ENCODE data around the gene THSD8. TPM values are rescaled to one million over a fixed set of nuclear protein-coding genes. Genes with fewer than 3 reads are reported as not detected.

The THSD8 gene
- 1 to 10 TPM in 5 of 6 donors, not detected in 1; 2.0 to 6.6 (median 5.2) TPM for polyA plus RNA-seq (ENCODE audit: low read depth in 6 of 6)

DNA sequence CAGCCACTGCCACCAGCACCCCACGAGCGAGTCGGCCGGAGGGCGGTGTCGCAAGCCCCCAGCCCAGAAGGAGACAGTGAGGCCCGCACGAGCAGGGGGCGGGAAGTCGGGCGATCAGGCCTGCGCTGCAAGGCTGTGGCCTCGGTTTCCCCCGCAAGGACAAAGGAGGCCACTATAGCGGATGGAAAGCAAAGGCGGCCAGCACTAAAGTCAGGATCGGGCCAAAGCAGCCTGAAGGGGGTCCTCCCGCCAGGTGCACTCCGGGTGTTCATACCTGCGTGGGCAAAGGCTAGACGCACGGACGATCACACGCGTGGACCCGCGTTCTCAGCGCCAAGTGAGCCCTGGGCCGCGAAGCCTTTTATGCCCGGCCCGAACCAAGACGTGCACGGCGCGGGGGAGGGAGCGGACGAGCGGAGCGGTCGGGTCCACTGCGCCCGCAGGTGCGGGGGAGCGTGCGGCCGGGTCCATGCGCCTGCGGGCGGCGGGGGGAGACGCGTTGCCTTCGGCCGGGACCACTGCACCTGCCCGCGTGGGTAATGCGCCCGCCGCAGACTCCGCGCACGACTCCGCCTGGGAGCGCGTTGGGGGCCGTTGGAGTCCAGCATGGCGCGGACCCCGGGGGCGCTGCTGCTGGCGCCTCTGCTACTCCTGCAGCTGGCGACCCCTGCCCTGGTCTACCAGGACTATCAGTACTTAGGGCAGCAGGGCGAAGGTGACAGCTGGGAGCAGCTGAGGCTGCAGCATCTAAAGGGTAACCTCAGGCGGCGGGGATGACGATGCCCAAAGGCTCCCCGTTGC, at the start of gene THSD8, which contains the start of gene PRDX2:
TSS of gene THSD8 (plus strand) at position 604 of the 801 bp plus-strand sequence. CDS start at position 607, 3 bp downstream.
TSS of gene PRDX2 (minus strand) at position 335 of the 801 bp plus-strand sequence. CDS start 539 bp downstream, outside the sequence.
- Mint-ChIP-seq H3K9me3 (no peaks in the 10 kb centered on the region), H3K27me3 (peaks cover 0 to 7% (median 0%) of the 10 kb centered on the region in 3 donors), H3K27ac (peak within 1 kb of the TSS in 4 of 6 donors; percentile 7 to 83 (median 57)), H3K4me3 (peak within 1 kb of the TSS; percentile 79 to 94 (median 89)), H3K36me3 (no peaks in the 10 kb centered on the region), H3K4me1 (peaks cover 22 to 34% (median 24%) of the 10 kb centered on the region in 3 donors)
- peak; percentile 65 to 67 for ATAC-seq (ENCODE audit: low read depth in 2 of 2)
- DNase-seq = peak; percentile 63

DNA sequence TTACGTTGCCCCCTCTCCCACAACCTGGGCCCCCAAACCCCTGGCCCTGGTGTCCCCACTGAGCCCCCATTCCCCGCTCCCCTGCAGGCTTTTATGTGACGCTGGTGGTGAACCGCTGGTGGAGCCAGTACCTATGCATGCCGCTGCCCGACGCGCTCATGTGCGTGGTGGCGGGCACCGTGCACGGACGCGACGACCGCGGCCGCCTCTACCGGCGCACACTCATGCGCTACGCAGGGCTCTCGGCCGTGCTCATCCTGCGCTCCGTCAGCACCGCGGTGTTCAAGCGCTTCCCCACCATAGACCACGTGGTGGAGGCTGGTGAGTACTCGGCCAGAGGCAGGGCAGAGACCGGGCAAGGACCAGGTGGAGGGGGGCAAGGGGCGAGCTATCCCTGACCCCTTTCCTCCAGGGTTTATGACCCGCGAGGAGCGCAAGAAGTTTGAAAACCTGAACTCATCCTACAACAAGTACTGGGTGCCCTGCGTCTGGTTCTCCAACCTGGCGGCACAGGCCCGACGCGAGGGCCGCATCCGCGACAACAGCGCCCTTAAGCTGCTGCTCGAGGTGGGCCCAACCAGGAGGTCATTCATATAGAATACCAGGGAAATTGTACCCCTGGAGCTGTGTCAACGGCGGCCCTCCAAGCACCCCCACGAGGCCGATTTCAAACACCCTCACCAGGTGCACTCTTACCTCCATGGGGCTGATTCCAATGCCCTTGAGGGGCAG, 47.2 kb upstream of the THSD8 start:
- no peak for ATAC-seq (ENCODE audit: low read depth in 2 of 2)
- Mint-ChIP-seq H3K27me3 (peaks cover 3 to 63% (median 48%) of the 10 kb centered on the region in 3 donors), H3K27ac (no peak overlapping the region), H3K4me3 (no peak overlapping the region), H3K36me3 (no peaks in the 10 kb centered on the region), H3K4me1 (peaks cover 5 to 9% (median 7%) of the 10 kb centered on the region in 3 donors), H3K9me3 (no peaks in the 10 kb centered on the region)
- no peak for DNase-seq

DNA sequence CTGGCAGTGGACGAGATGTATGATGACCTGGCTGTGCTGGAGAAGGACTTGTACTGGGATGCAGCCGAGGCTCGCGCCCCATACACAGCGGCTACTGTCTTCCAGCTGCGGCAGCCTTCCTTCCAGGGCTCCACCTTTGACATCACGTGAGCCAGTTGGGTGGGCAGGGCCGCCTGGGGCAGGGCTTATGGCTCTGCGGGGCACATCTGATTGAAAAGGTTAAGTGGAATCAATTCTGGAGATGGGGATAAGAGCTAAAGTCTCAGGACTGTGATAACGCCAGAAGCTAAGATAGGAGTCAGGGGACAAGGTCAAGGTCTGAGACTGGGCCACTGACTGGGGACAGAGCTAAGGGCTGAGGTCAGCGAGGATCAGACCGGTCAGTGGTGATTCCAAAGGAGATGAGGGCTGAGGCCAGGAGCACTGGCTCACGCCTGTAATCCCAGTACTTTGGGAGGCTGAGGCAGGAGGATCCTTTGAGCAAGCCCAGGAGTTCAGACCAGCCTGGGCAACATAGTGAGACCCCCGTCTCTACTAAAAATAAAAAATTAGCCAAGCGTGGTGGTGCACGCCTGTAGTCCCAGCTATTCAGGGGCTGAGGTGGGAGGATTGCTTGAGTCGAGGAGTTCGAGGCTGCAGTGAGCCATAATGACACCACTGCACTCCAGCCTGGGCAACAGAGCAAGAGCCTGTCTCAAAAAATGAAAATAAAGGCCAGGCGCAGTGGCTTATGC, 45.6 kb upstream of the THSD8 start:
- no peaks in the 10 kb centered on the region for H3K9me3 Mint-ChIP-seq
- H3K27me3 Mint-ChIP-seq = peaks cover 3 to 47% (median 34%) of the 10 kb centered on the region in 3 donors
- peak overlapping the region in 1 of 8 donors; percentile 23 for H3K4me3 Mint-ChIP-seq
- no peak overlapping the region for H3K27ac Mint-ChIP-seq
- no peaks in the 10 kb centered on the region for H3K36me3 Mint-ChIP-seq
- no peak for DNase-seq
- H3K4me1 Mint-ChIP-seq = peaks cover 5 to 9% (median 7%) of the 10 kb centered on the region in 3 donors
- no peak for ATAC-seq (ENCODE audit: low read depth in 2 of 2)

DNA sequence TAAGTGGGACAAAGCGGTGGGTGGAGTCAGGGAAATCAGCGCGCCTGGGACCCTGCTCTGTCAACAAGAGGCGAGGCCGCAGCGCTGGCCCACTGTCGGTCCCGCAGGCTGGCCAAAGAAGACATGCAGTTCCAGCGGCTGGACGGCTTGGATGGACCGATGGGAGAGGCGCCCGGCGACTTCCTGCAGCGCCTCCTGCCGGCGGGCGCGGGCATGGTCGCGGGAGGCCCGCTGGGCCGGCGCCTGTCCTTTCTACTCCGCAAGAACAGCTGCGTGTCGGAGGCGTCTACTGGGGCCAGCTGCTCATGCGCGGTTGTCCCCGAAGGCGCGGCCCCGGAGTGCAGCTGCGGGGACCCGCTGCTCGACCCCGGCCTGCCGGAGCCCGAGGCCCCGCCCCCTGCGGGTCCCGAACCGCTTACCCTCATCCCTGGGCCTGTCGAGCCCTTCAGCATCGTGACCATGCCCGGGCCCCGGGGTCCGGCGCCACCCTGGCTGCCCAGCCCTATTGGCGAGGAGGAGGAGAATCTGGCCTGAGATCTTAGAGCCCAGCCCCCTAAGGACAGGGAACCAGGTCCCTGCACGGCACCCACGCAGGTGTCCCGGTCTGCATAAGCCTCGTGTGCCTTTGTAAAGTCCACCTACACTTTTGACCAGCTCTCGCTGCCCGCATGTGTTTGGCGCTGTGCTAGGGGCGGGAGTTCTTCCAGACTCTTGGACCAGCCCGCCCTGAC, 44.2 kb upstream of the THSD8 start:
- peak; percentile 48 for DNase-seq
- H3K4me3 Mint-ChIP-seq = peak overlapping the region; percentile 0 to 77 (median 20)
- peaks cover 5 to 9% (median 7%) of the 10 kb centered on the region in 3 donors for H3K4me1 Mint-ChIP-seq
- no peak overlapping the region for H3K27ac Mint-ChIP-seq
- no peaks in the 10 kb centered on the region for H3K36me3 Mint-ChIP-seq
- peaks cover 3 to 34% (median 25%) of the 10 kb centered on the region in 3 donors for H3K27me3 Mint-ChIP-seq
- no peaks in the 10 kb centered on the region for H3K9me3 Mint-ChIP-seq
- ATAC-seq (ENCODE audit: low read depth in 2 of 2) = peak; percentile 72 to 77

DNA sequence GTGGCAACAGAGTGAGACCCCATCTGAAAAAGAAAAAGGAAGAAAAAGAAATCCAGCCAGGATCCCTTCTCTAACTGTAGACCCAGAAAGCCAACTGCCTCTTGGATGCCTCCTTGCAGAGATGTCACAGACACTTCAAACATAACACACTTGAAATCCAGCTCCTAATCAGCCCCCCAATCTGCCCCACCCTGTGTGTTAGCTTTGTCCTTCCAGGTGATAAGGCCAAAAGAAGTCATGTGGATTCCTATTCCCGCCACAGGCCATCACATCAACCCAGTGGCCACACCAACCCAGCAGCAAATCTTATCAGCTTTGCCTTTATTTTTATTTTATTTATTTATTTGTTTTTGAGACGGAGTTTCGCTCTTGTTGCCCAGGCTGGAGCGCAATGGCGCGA, 42.2 kb upstream of the THSD8 start:
- no peak for ATAC-seq (ENCODE audit: low read depth in 2 of 2)
- Mint-ChIP-seq H3K36me3 (no peaks in the 10 kb centered on the region), H3K27ac (no peak overlapping the region), H3K4me3 (peak overlapping the region in 2 of 8 donors; percentile 32 to 57), H3K4me1 (peaks cover 5 to 9% (median 7%) of the 10 kb centered on the region in 3 donors), H3K9me3 (no peaks in the 10 kb centered on the region), H3K27me3 (peaks cover 0 to 19% (median 16%) of the 10 kb centered on the region in 3 donors)
- no peak for DNase-seq

DNA sequence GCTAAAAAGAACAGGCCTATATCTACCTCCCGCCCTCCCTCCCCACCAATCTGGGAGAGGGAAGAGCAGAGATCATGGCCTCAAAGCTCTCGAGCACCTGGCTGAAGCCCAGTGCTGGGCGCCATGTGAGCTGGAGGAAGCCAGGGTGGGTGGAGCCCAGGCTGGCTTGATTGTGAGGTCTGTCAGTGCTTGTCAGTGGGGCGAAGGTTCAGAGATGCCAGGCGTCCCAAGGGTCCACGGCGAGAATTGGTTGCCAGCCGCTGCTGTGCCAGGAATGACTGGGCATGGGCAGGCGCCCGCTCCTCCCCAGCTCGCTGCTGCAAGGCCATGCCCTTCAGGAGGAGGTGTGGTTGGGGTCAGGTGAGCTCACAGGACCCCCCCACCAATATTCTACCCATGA, 38.8 kb upstream of the THSD8 start:
- no peak for DNase-seq
- H3K27me3 Mint-ChIP-seq = no peaks in the 10 kb centered on the region

DNA sequence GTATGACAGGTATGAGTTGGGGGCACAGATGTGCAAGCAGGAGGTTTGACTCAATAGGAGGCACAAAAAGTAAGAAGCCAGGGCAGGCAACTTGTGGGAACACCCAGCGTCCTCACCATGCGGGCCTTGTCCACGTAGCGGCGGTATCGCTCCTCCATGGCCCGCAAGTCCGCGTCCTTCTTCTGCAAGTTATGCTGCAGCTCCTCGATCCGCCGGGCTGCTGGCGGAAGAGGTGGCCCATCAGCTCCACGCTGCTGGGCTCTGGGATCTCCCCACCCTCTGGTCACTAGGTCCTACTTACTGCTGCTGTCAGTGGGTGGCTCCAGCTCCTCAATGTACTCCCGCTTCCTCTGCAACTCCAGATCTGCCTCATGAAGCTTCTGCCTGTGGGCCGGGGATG, 37.2 kb upstream of the THSD8 start:
- no peak for ATAC-seq (ENCODE audit: low read depth in 2 of 2)
- Mint-ChIP-seq H3K9me3 (peaks cover 0 to 1% (median 0%) of the 10 kb centered on the region in 7 donors), H3K36me3 (no peaks in the 10 kb centered on the region), H3K27me3 (no peaks in the 10 kb centered on the region), H3K27ac (peak overlapping the region in 1 of 6 donors; percentile 66), H3K4me3 (no peak overlapping the region), H3K4me1 (peaks cover 3 to 17% (median 9%) of the 10 kb centered on the region in 3 donors)
- DNase-seq = no peak

More for the DNA sequence above, 38.8 kb upstream of the THSD8 start:
- ATAC-seq (ENCODE audit: low read depth in 2 of 2) = no peak
- H3K36me3 Mint-ChIP-seq = no peaks in the 10 kb centered on the region
- no peak overlapping the region for H3K27ac Mint-ChIP-seq
- peaks cover 0 to 1% (median 0%) of the 10 kb centered on the region in 7 donors for H3K9me3 Mint-ChIP-seq
- H3K4me1 Mint-ChIP-seq = peaks cover 7 to 17% (median 12%) of the 10 kb centered on the region in 3 donors
- H3K4me3 Mint-ChIP-seq = no peak overlapping the region

DNA sequence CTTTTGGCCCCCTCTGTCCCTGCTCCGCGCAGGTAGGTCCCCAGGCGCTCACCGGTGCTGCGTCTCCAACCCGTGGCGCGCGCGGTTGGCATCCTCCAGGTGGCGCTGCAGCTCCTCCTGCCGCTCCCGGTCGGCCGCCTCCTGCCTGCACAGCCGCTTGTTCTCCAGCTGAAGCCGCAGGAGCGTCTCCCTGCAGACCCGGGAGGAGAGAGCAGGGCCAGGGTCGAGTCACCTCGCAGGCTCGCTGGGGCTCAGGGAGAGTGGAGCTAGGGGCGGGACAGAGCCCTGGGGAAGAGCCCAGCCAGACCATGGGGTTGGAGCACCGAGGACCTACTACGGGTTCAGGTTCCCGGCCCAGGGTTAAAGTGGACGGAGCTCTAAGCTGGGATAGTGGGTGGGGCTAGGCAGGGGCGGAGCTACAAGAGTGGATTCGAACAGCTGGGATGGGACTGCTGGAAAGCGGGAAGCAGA, 35.8 kb upstream of the THSD8 start:
- ATAC-seq (ENCODE audit: low read depth in 2 of 2) (peak; percentile 82 to 93), DNase-seq (peak; percentile 78)
- peaks cover 0 to 1% (median 0%) of the 10 kb centered on the region in 7 donors for H3K9me3 Mint-ChIP-seq
- H3K36me3 Mint-ChIP-seq = no peaks in the 10 kb centered on the region
- peak overlapping the region in 1 of 6 donors; percentile 33 for H3K27ac Mint-ChIP-seq
- H3K4me1 Mint-ChIP-seq = peaks cover 0 to 12% (median 11%) of the 10 kb centered on the region in 3 donors
- H3K27me3 Mint-ChIP-seq = no peaks in the 10 kb centered on the region
- peak overlapping the region in 4 of 8 donors; percentile 9 to 74 (median 29) for H3K4me3 Mint-ChIP-seq

DNA sequence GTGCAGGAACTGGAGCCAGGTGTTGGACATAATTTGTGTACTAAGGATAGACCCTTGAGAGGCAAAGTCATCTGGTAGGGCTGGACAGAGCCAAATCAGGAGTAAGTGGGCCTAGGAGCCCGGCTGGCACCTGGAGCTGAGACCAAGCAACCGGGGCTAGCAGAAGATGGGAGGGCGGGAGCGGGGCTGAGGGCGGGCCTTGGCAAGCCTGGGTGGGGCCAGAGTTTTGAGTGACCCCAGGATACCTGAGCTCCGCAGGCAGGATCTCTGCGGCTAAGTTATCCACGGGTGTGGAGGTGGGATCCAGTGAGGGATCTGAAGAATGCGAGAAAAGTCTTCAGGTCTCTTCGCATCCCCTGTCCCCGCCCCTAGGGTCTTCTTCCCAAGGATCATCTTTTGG, 34.7 kb upstream of the THSD8 start:
- no peaks in the 10 kb centered on the region for H3K27me3 Mint-ChIP-seq

DNA sequence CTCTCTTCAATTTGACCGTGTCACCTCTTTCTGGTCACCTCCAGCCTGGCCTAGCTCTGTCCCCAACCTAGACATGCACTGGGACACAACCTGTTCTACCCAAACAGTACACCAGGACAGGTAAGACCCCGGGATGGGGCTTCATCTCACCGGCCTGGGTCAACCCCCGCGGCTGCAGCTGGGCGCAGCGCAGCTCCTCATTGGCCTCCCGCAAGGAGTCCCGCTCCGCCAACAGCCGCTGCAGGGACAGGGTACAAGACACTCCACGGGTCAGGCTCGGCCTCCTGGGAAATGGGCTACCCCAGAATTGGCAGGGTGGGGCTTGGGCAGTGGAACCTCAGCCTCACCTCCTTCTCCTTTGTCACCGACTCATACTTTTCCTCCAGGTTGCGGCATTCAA, 34.2 kb upstream of the THSD8 start:
- no peaks in the 10 kb centered on the region for H3K36me3 Mint-ChIP-seq
- no peaks in the 10 kb centered on the region for H3K27me3 Mint-ChIP-seq
- H3K27ac Mint-ChIP-seq = no peak overlapping the region

More for the DNA sequence above, 34.7 kb upstream of the THSD8 start:
- ATAC-seq (ENCODE audit: low read depth in 2 of 2) (no peak), DNase-seq (no peak)
- H3K4me3 Mint-ChIP-seq = peak overlapping the region in 1 of 8 donors; percentile 21
- H3K36me3 Mint-ChIP-seq = no peaks in the 10 kb centered on the region
- peaks cover 0 to 1% (median 0%) of the 10 kb centered on the region in 7 donors for H3K9me3 Mint-ChIP-seq
- peaks cover 0 to 12% (median 11%) of the 10 kb centered on the region in 3 donors for H3K4me1 Mint-ChIP-seq
- no peak overlapping the region for H3K27ac Mint-ChIP-seq

DNA sequence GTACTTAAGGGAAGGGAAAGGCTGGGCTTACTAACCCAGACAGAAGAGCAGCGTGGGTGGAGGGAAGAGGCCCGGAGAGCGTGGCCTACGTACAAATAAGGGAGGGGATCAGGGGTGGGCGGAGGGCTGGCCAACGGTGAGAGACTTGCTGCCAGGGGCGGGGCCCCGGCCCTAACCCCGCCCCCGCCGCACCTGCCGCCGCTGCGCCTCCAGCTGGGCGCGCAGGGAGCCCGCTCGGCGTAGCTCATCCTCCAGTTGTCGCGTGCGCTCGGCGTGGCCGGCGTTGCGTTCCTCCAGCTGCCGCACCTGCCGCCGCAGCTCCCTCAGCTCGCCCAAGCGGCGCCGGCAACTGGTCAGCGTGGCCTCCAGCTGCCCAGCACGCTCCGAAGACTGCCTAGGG, 32.2 kb upstream of the THSD8 start:
- Mint-ChIP-seq H3K9me3 (peaks cover 0 to 1% (median 0%) of the 10 kb centered on the region in 7 donors), H3K4me3 (peak overlapping the region in 3 of 8 donors; percentile 33 to 42 (median 38)), H3K27me3 (no peaks in the 10 kb centered on the region), H3K27ac (peak overlapping the region in 1 of 6 donors; percentile 42), H3K36me3 (no peaks in the 10 kb centered on the region), H3K4me1 (peaks cover 12 to 22% (median 17%) of the 10 kb centered on the region in 3 donors)
- no peak for DNase-seq
- peak; percentile 45 to 74 for ATAC-seq (ENCODE audit: low read depth in 2 of 2)

More for the DNA sequence above, 34.2 kb upstream of the THSD8 start:
- ATAC-seq (ENCODE audit: low read depth in 2 of 2) (no peak), DNase-seq (no peak)
- Mint-ChIP-seq H3K4me1 (peaks cover 0 to 12% (median 11%) of the 10 kb centered on the region in 3 donors), H3K4me3 (peak overlapping the region in 1 of 8 donors; percentile 25), H3K9me3 (peaks cover 0 to 1% (median 0%) of the 10 kb centered on the region in 7 donors)

DNA sequence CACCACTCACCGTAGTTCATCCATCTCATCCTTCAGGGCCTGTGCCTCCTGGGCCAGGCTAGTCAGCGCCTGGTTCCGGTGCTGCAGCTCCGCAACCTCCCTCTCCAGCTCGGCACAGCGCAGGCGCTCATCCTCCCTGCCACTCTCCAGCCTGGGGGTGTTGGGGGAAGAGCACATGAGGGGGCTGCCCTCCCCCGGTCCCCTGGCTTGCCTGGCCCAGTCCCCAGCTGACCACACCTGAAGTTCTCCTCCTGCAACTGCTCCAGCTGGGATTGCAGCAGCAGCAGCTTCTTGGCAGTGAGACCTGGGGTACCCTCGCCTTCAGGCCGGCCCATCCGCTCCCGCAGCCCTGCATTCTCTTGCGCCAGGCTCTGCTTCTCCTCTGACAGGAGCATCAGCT, 30.9 kb upstream of the THSD8 start:
- Mint-ChIP-seq H3K27me3 (no peaks in the 10 kb centered on the region), H3K36me3 (no peaks in the 10 kb centered on the region), H3K9me3 (no peaks in the 10 kb centered on the region), H3K4me3 (no peak overlapping the region), H3K27ac (no peak overlapping the region), H3K4me1 (peaks cover 15 to 17% (median 16%) of the 10 kb centered on the region in 3 donors)
- ATAC-seq (ENCODE audit: low read depth in 2 of 2) (no peak), DNase-seq (no peak)
